Transverse colon (tissue), 4 donors: Measurements from ENCODE around the gene SLC25A24. TPM values are rescaled to one million over a fixed set of nuclear protein-coding genes. Genes with fewer than 3 reads are reported as not detected.

ENCODE experiments used
- DNase-seq: peaks from one replicate; pipeline ENCODE4 v3.0.0-alpha.2; 2019
- H3K27ac ChIP-seq, 4 donors: fragments of 200-600 bp; sonication (generic); 2 replicates each; pipeline ENCODE4 v1.5.1; 2016 to 2018; ENCODE audit warnings: inconsistent platforms in 4 of 4
- H3K27me3 ChIP-seq: fragments of 200-600 bp; sonication (generic); 2 replicates; pipeline ENCODE4 v1.5.1; 2017; ENCODE audit warnings: inconsistent platforms
- H3K36me3 ChIP-seq, 4 donors: fragments of 200-600 bp; sonication (generic); 2 replicates each; pipeline ENCODE4 v1.5.1; 2017 to 2019; ENCODE audit warnings: inconsistent platforms in 4 of 4
- H3K4me1 ChIP-seq, 4 donors: fragments of 200-600 bp; sonication (generic); 2 replicates each; pipeline ENCODE4 v1.5.1; 2017 to 2020; ENCODE audit warnings: inconsistent platforms in 4 of 4
- H3K4me3 ChIP-seq, 4 donors: fragments of 200-600 bp; sonication (generic); 1 replicate in 1 of 4; 2 replicates in 3 of 4; pipeline versions ENCODE4 v1.5.1 to v1.6.1; 2017 to 2019; ENCODE audit warnings: inconsistent platforms in 4 of 4
- H3K9me3 ChIP-seq, 2 donors: fragments of 200-600 bp; sonication (generic); 2 replicates each; pipeline ENCODE4 v1.5.1; 2017 to 2019; ENCODE audit warnings: inconsistent platforms in 2 of 2
- EP300 ChIP-seq: sonication (generic); formaldehyde crosslinking; IDR thresholded peaks from one replicate; pipeline ENCODE4 v1.6.1; 2017; ENCODE audit warnings: antibody characterized with exemption, low read depth
- POLR2A ChIP-seq: fragments of 450-650 bp; IDR thresholded peaks from one replicate; pipeline ENCODE4 v1.6.1; 2016; ENCODE audit warnings: antibody characterized with exemption, mild to moderate bottlenecking, moderate library complexity
- POLR2AphosphoS5 ChIP-seq, 3 donors: sonication (generic); formaldehyde crosslinking; IDR thresholded peaks; one replicate each; pipeline ENCODE4 v1.6.1; 2016; ENCODE audit warnings: antibody characterized with exemption in 3 of 3
- WGBS, 2 donors: methylation state at CpG; one replicate each; pipeline ENCODE4 v1.1.5; 2018; ENCODE audit warnings: low coverage in 1 of 2; 5-methylcytosine and 5-hydroxymethylcytosine counted together
- in situ Hi-C, 4 donors: fragments of 200-750 bp; cut with MboI; loops; one replicate each; pipeline versions ENCODE4 v1.15.0 to v1.15.1; 2017; ENCODE audit warnings: low sequenced_read_pairs in 3 of 4, low pct_ligation_motif_present in 1 of 4, low pct_unique_long_range_greater_than_20kb in 1 of 4
- intact Hi-C: fragments of 100-400 bp; cut with DNase I; formaldehyde crosslinking; loops from one replicate; pipeline ENCODE4 v1.15.1; 2023; ENCODE audit warnings: low total_unique reads
- total RNA-seq, 4 donors: library from RNA; depleted of rRNA; stranded (reverse); fragments of >200 nt; gene quantifications; one replicate each; pipeline ENCODE4 v1.1.0, GENCODE V29; 2016
- TF ChIP-seq, protein P1 (sequence below), 5 experiments: fragments of 200-600 bp in 3 of 5; fragments of 450-650 bp in 2 of 5; sonication (generic) in 3 of 5; IDR thresholded peaks; 1 replicate in 2 of 5; 2 replicates in 3 of 5; pipeline ENCODE4 v1.5.1; 2016 to 2017; ENCODE audit warnings: antibody characterized with exemption in 5 of 5, inconsistent platforms in 3 of 5, mild to moderate bottlenecking in 2 of 5, moderate library complexity in 1 of 5

SLC25A24 gene
- total RNA-seq, 4 donors from 2014 or later: 56.5 to 83.0 (median 77.3) TPM

DNA sequence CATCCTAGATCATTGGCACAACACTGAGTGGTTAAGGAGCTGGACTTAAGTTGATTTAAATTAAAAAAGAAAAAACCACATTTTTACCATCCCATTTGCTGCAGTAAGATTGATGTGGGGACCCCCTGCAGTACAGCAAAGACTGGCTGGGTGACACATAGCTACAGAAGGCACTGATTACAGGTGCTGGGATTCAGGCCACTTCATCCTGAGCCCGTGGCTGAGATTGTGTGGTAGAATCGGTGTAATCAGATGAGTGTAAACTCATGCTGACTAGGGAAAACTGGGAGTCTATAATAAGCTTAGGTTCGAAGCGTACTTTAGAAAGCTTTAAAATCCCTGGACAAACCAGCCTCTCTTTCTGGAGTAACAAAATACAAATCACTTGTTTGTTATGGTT, 70.1 kb downstream of the SLC25A24 start:
- TF ChIP-seq POLR2AphosphoS5 (IDR thresholded peaks at IDR 0.05) (no peak), POLR2A (no peak), EP300 (no peak)
- TF ChIP-seq, protein P1, sequence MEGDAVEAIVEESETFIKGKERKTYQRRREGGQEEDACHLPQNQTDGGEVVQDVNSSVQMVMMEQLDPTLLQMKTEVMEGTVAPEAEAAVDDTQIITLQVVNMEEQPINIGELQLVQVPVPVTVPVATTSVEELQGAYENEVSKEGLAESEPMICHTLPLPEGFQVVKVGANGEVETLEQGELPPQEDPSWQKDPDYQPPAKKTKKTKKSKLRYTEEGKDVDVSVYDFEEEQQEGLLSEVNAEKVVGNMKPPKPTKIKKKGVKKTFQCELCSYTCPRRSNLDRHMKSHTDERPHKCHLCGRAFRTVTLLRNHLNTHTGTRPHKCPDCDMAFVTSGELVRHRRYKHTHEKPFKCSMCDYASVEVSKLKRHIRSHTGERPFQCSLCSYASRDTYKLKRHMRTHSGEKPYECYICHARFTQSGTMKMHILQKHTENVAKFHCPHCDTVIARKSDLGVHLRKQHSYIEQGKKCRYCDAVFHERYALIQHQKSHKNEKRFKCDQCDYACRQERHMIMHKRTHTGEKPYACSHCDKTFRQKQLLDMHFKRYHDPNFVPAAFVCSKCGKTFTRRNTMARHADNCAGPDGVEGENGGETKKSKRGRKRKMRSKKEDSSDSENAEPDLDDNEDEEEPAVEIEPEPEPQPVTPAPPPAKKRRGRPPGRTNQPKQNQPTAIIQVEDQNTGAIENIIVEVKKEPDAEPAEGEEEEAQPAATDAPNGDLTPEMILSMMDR (IDR thresholded peaks at IDR 0.05): no peak
- H3K27me3 ChIP-seq: no peaks in the 10 kb centered on the region
- in situ Hi-C loops (loop anchor here in 2 of 4 donors (5.0 kb wide), 2 partner anchors 348 to 353 kb away; no protein-coding TSS in a partner anchor), intact Hi-C loops (loop anchor here (5.0 kb wide), 1 partner anchor 348 kb away; no protein-coding TSS in a partner anchor)
- peaks cover 0 to 4% (median 0%) of the 10 kb centered on the region in 4 donors for H3K4me1 ChIP-seq
- peaks cover 0 to 13% (median 0%) of the 10 kb centered on the region in 4 donors for H3K36me3 ChIP-seq
- 88% methylated on average over 4 of the region's 4 CpGs; no CpG with 5 or more reads in 1 of the 2 donors for WGBS, 2 donors
- no peaks in the 10 kb centered on the region for H3K9me3 ChIP-seq
- no peak overlapping the region for H3K4me3 ChIP-seq
- no peak overlapping the region for H3K27ac ChIP-seq
- DNase-seq: no peak

- Histone ChIP-seq H3K27ac (no peak overlapping the region), H3K4me3 (no peak overlapping the region), H3K36me3 (no peaks in the 10 kb centered on the region), H3K4me1 (peaks cover 0 to 4% (median 0%) of the 10 kb centered on the region in 4 donors), H3K27me3 (peaks cover 3% of the 10 kb centered on the region), H3K9me3 (no peaks in the 10 kb centered on the region)
- intact Hi-C loops (loop anchor here (5.0 kb wide), 1 partner anchor 343 kb away; no protein-coding TSS in a partner anchor), in situ Hi-C loops (loop anchor here in 2 of 4 donors (5.0 kb wide), 2 partner anchors 343 to 348 kb away; no protein-coding TSS in a partner anchor)
- TF ChIP-seq POLR2AphosphoS5 (IDR thresholded peaks at IDR 0.05): no peak
- TF ChIP-seq, protein P1 (IDR thresholded peaks at IDR 0.05): peak; percentile 79 to 92 (median 88)
- TF ChIP-seq POLR2A: no peak
- TF ChIP-seq EP300: no peak
- peak; percentile 60 for DNase-seq
- WGBS, 2 donors: 10% methylated on average over 7 of the region's 7 CpGs
Measured at GRCh38 chr1:108125312-108126138, 74.6 kb downstream of the SLC25A24 start.

- intact Hi-C loops: loop anchor here (5.0 kb wide), 1 partner anchor 342 kb away; no protein-coding TSS in a partner anchor
Measured at GRCh38 chr1:108124622-108125311, 75.4 kb downstream of the SLC25A24 start.

More at GRCh38 chr1:108124622-108125311, 75.4 kb downstream of the SLC25A24 start:
- Histone ChIP-seq H3K27ac (no peak overlapping the region), H3K4me1 (peaks cover 0 to 4% (median 0%) of the 10 kb centered on the region in 4 donors), H3K27me3 (peaks cover 5% of the 10 kb centered on the region), H3K4me3 (no peak overlapping the region), H3K36me3 (no peaks in the 10 kb centered on the region), H3K9me3 (no peaks in the 10 kb centered on the region)
- WGBS, 2 donors: 72 to 77% methylated on average over 5 to 12 of the region's 12 CpGs
- DNase-seq: no peak
- in situ Hi-C loops: loop anchor here in 2 of 4 donors (5.0 kb wide), 2 partner anchors 342 to 347 kb away; no protein-coding TSS in a partner anchor
- TF ChIP-seq POLR2AphosphoS5 (IDR thresholded peaks at IDR 0.05) (no peak), POLR2A (no peak), EP300 (no peak)
- TF ChIP-seq, protein P1 (IDR thresholded peaks at IDR 0.05): no peak
